Hepatocyte (in vitro differentiated cells): ENCODE results near the gene C9orf50. TPM values are rescaled to one million over a fixed set of nuclear protein-coding genes. Genes with fewer than 3 reads are reported as not detected.

ENCODE experiments used
- DNase-seq: peaks from one replicate; pipeline ENCODE4 v3.0.0-alpha.2; 2016; ENCODE audit warnings: low spot score
- H2AFZ ChIP-seq: fragments of 200-600 bp; sonication (generic); 2 replicates; pipeline ENCODE4 v1.6.0; 2016; ENCODE audit warnings: antibody characterized with exemption, mild to moderate bottlenecking
- H3K27ac ChIP-seq: fragments of 200-600 bp; sonication (generic); 2 replicates; pipeline ENCODE4 v1.5.1; 2016; ENCODE audit warnings: mild to moderate bottlenecking
- H3K27me3 ChIP-seq: fragments of 200-600 bp; sonication (generic); 2 replicates; pipeline ENCODE4 v1.6.1; 2016
- H3K36me3 ChIP-seq: fragments of 200-600 bp; sonication (generic); replicated peaks from 2 replicates; pipeline ENCODE4 v1.5.1; 2016; ENCODE audit warnings: low read depth; ENCODE audit not compliant: insufficient read depth
- H3K4me1 ChIP-seq: fragments of 200-600 bp; sonication (generic); 2 replicates; pipeline ENCODE4 v1.5.1; 2016; ENCODE audit warnings: mild to moderate bottlenecking, moderate library complexity; ENCODE audit not compliant: insufficient read depth
- H3K4me2 ChIP-seq: fragments of 200-600 bp; sonication (generic); 2 replicates; pipeline ENCODE4 v1.6.0; 2016
- H3K4me3 ChIP-seq: fragments of 200-600 bp; sonication (generic); 2 replicates; pipeline ENCODE4 v1.5.1; 2016; ENCODE audit warnings: mild to moderate bottlenecking
- H3K79me2 ChIP-seq: fragments of 200-600 bp; sonication (generic); 2 replicates; pipeline ENCODE4 v1.6.0; 2017; ENCODE audit warnings: mild to moderate bottlenecking
- H3K9me2 ChIP-seq: fragments of 200-600 bp; sonication (generic); replicated peaks from 2 replicates; pipeline ENCODE4 v1.6.0; 2017; ENCODE audit warnings: mild to moderate bottlenecking; ENCODE audit not compliant: insufficient read depth
- H3K9me3 ChIP-seq: fragments of 200-600 bp; sonication (generic); 2 replicates; pipeline ENCODE4 v1.5.1; 2016; ENCODE audit warnings: low read depth, mild to moderate bottlenecking
- H4K20me1 ChIP-seq: fragments of 200-600 bp; sonication (generic); 2 replicates; pipeline ENCODE4 v1.6.0; 2016; ENCODE audit warnings: mild to moderate bottlenecking; ENCODE audit not compliant: insufficient read depth, poor library complexity, severe bottlenecking
- CTCF ChIP-seq: fragments of 200-600 bp; sonication (generic); IDR thresholded peaks from 2 replicates; pipeline ENCODE4 v1.5.1; 2016; ENCODE audit warnings: antibody characterized with exemption, mild to moderate bottlenecking; ENCODE audit not compliant: poor library complexity
- EZH2 ChIP-seq: fragments of 200-600 bp; sonication (generic); IDR thresholded peaks from 2 replicates; pipeline ENCODE4 v1.6.1; 2016; ENCODE audit warnings: antibody characterized with exemption, mild to moderate bottlenecking, borderline replicate concordance
- EZH2phosphoT487 ChIP-seq: fragments of 200-600 bp; sonication (generic); IDR thresholded peaks from one replicate; pipeline ENCODE4 v1.6.1; 2018; ENCODE audit warnings: antibody characterized with exemption, mild to moderate bottlenecking, low read depth, moderate library complexity; ENCODE audit not compliant: unreplicated experiment, severe bottlenecking
- WGBS: methylation state at CpG from one replicate; pipeline ENCODE4 v1.1.6; 2016; ENCODE audit warnings: low lambda C conversion rate; ENCODE audit errors: missing lambda C conversion rate; 5-methylcytosine and 5-hydroxymethylcytosine counted together
- polyA plus RNA-seq: library from polyadenylated mRNA; unstranded; fragments of >200 nt; fragmentation: Nextera tagmentation; extraction: Ambion mirVana; gene quantifications from 2 replicates; pipeline ENCODE4 v1.2.1, GENCODE V29; 2016
- total RNA-seq: library from RNA; depleted of rRNA; stranded (reverse); fragments of >200 nt; gene quantifications from 2 replicates; pipeline ENCODE4 v1.2.3, GENCODE V29; 2014

C9orf50 gene
- total and polyA plus RNA-seq, 2 experiments from 2014 or later: not detected

- Histone ChIP-seq H3K36me3 (no peaks in the 10 kb centered on the region), H3K4me1 (no peaks in the 10 kb centered on the region), H3K4me2 (no peak overlapping the region), H3K79me2 (no peaks in the 10 kb centered on the region), H3K27ac (no peak overlapping the region), H4K20me1 (no peaks in the 10 kb centered on the region), H3K4me3 (no peak overlapping the region), H3K9me2 (no peaks in the 10 kb centered on the region), H3K9me3 (no peaks in the 10 kb centered on the region), H2AFZ (no peak overlapping the region), H3K27me3 (no peaks in the 10 kb centered on the region)
- WGBS: 58% methylated on average over 7 of the region's 9 CpGs
- no peak for DNase-seq
- TF ChIP-seq CTCF (no peak), EZH2 (no peak), EZH2phosphoT487 (no peak)
Measured at GRCh38 chr9:129575818-129576217, 45.1 kb downstream of the C9orf50 start.

- Histone ChIP-seq H3K27ac (peak overlapping the region; percentile 3), H3K9me2 (no peaks in the 10 kb centered on the region), H3K4me3 (no peak overlapping the region), H3K4me2 (no peak overlapping the region), H3K4me1 (peaks cover 2% of the 10 kb centered on the region), H3K79me2 (no peaks in the 10 kb centered on the region), H3K9me3 (no peaks in the 10 kb centered on the region), H3K36me3 (no peaks in the 10 kb centered on the region), H2AFZ (no peak overlapping the region), H4K20me1 (no peaks in the 10 kb centered on the region), H3K27me3 (no peaks in the 10 kb centered on the region)
- TF ChIP-seq CTCF: no peak
- no peak for TF ChIP-seq EZH2
- no peak for TF ChIP-seq EZH2phosphoT487
- WGBS: 59% methylated on average over 13 of the region's 13 CpGs
- DNase-seq: no peak
Measured at GRCh38 chr9:129574911-129575585, 45.9 kb downstream of the C9orf50 start.

DNA sequence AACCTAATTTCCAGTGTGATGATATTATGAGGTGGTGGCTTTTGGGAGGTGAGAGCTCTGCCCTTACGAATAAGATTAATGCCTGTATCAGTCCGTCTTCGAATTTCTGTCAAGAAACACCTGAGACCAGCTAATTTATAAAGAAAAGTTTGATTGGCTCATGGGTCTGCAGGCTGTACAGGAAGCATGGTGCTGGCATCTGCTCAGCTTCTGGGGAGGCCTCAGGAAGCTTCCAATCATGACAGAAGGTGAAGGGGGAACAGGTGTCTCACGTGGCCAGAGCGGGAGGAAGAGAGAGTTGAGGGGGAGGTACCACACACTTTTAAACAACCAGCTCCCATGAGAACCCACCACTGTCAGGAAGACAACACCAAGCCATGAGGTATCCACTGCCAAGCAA is 46.9 kb downstream of the C9orf50 start:
- TF ChIP-seq EZH2: no peak
- TF ChIP-seq EZH2phosphoT487: no peak
- TF ChIP-seq CTCF: no peak
- no peak overlapping the region for H3K4me3 ChIP-seq
- no peak overlapping the region for H3K4me2 ChIP-seq
- no peaks in the 10 kb centered on the region for H3K9me3 ChIP-seq
- WGBS: 96% methylated on average over 5 of the region's 5 CpGs
- H3K27me3 ChIP-seq: no peaks in the 10 kb centered on the region
- H3K9me2 ChIP-seq: no peaks in the 10 kb centered on the region
- DNase-seq: no peak
- H4K20me1 ChIP-seq: no peaks in the 10 kb centered on the region
- H3K4me1 ChIP-seq: peaks cover 11% of the 10 kb centered on the region
- no peak overlapping the region for H3K27ac ChIP-seq
- no peaks in the 10 kb centered on the region for H3K79me2 ChIP-seq
- no peaks in the 10 kb centered on the region for H3K36me3 ChIP-seq
- no peak overlapping the region for H2AFZ ChIP-seq
